B cell (primary cell): ENCODE results near the gene RASSF1. TPM values are rescaled to one million over a fixed set of nuclear protein-coding genes. Genes with fewer than 3 reads are reported as not detected.

ENCODE experiments used
- ATAC-seq: fragments of 200-7000 bp; cut with Tn5 transposase; one replicate; pipeline ENCODE4 v1.10.0; 2021; ENCODE audit warnings: low read depth, mild to moderate bottlenecking, moderate number of reproducible peaks, moderate library complexity
- CTCF ChIA-PET: fragments of 350-600 bp; sonication (Branson Sonifier 250); formaldehyde crosslinking; loops from one replicate; lab custom pipeline; 2021; ENCODE audit warnings: antibody characterized with exemption, inconsistent platforms; lab: Charles Lee
- POLR2A ChIA-PET: fragments of 350-600 bp; sonication (Branson Sonifier 250); formaldehyde crosslinking; loops from one replicate; lab custom pipeline; 2021; ENCODE audit warnings: antibody characterized with exemption; lab: Charles Lee
- DNase-seq: peaks from one replicate; pipeline ENCODE4 v3.0.0; 2013
- H2AFZ ChIP-seq: 2 replicates; pipeline ENCODE4 v1.6.1; 2012; ENCODE audit warnings: mild to moderate bottlenecking, low read depth, low read length; ENCODE audit not compliant: insufficient read depth, poor library complexity, severe bottlenecking
- H3K27ac ChIP-seq, 2 donors: 1 replicate in 1 of 2; 2 replicates in 1 of 2; pipeline ENCODE4 v1.5.1; 2012 to 2013; ENCODE audit warnings: low read length in 2 of 2, mild to moderate bottlenecking in 2 of 2, moderate library complexity in 1 of 2
- H3K27me3 ChIP-seq, 4 experiments: fragments of 200-600 bp in 1 of 4; sonication (generic) in 1 of 4; replicated peaks in 1 of 4; 1 replicate in 2 of 4; 2 replicates in 2 of 4; pipeline versions ENCODE4 v1.6.1 to v1.7.0; 2013 to 2016; ENCODE audit warnings: low read length in 3 of 4, mild to moderate bottlenecking in 2 of 4, mixed read lengths in 1 of 4, moderate library complexity in 1 of 4; ENCODE audit not compliant: insufficient read depth in 4 of 4, control insufficient read depth in 3 of 4; ENCODE audit errors: control extremely low read depth in 1 of 4
- H3K36me3 ChIP-seq, 2 experiments: replicated peaks in 1 of 2; 1 replicate in 1 of 2; 2 replicates in 1 of 2; pipeline versions ENCODE4 v1.6.1 to v1.7.1; 2013; ENCODE audit warnings: low read length in 1 of 2; ENCODE audit not compliant: insufficient read depth in 2 of 2, control insufficient read depth in 1 of 2; ENCODE audit errors: control extremely low read depth in 1 of 2, extremely low read depth in 1 of 2
- H3K4me1 ChIP-seq, 2 donors: fragments of 200-600 bp in 1 of 2; sonication (generic) in 1 of 2; 1 replicate in 1 of 2; 2 replicates in 1 of 2; pipeline versions ENCODE4 v1.5.1 to v1.6.1; 2013 to 2017; ENCODE audit warnings: low read length in 2 of 2; ENCODE audit not compliant: control insufficient read depth in 2 of 2, insufficient read depth in 2 of 2
- H3K4me2 ChIP-seq: replicated peaks from 2 replicates; pipeline ENCODE3; 2012; ENCODE audit warnings: mild to moderate bottlenecking, low read depth, low read length; ENCODE audit not compliant: poor library complexity, severe bottlenecking
- H3K4me3 ChIP-seq, 5 experiments: fragments of 200-600 bp in 1 of 5; sonication (generic) in 1 of 5; 1 replicate in 3 of 5; 2 replicates in 2 of 5; pipeline versions ENCODE4 v1.5.1 to v1.7.0; 2011 to 2016; ENCODE audit warnings: low read length in 4 of 5, mild to moderate bottlenecking in 4 of 5, low read depth in 2 of 5, control low read depth in 1 of 5, moderate library complexity in 1 of 5; ENCODE audit not compliant: insufficient read depth in 1 of 5; ENCODE audit errors: control extremely low read depth in 1 of 5, extremely low read depth in 1 of 5
- H3K79me2 ChIP-seq: fragments of 200-600 bp; sonication (generic); one replicate; pipeline ENCODE4 v1.6.0; 2016; ENCODE audit warnings: low read length; ENCODE audit not compliant: control insufficient read depth, insufficient read depth
- H3K9ac ChIP-seq: fragments of 200-600 bp; sonication (generic); 2 replicates; pipeline ENCODE4 v1.6.1; 2017; ENCODE audit warnings: mild to moderate bottlenecking, low read length, moderate library complexity
- H3K9me3 ChIP-seq, 3 donors: one replicate each; pipeline versions ENCODE4 v1.6.1 to v1.7.1; 2013; ENCODE audit warnings: low read length in 2 of 3; ENCODE audit not compliant: control insufficient read depth in 2 of 3, insufficient read depth in 1 of 3; ENCODE audit errors: control extremely low read depth in 1 of 3
- H4K20me1 ChIP-seq: 2 replicates; pipeline ENCODE4 v1.6.0; 2012; ENCODE audit warnings: mild to moderate bottlenecking, low read length; ENCODE audit not compliant: insufficient read depth, control insufficient read depth, poor library complexity, severe bottlenecking
- H3K27ac Mint-ChIP-seq: one replicate; pipeline ENCODE4 v1.8.0; 2021; ENCODE audit warnings: mixed read lengths
- H3K27me3 Mint-ChIP-seq: one replicate; pipeline ENCODE4 v1.8.0; 2021; ENCODE audit warnings: mixed read lengths
- H3K4me1 Mint-ChIP-seq: one replicate; pipeline ENCODE4 v1.8.0; 2021; ENCODE audit warnings: mixed read lengths
- H3K4me3 Mint-ChIP-seq: one replicate; pipeline ENCODE4 v1.8.0; 2021; ENCODE audit warnings: mixed read lengths
- H3K9me3 Mint-ChIP-seq: one replicate; pipeline ENCODE4 v1.8.0; 2022; ENCODE audit warnings: mixed read lengths; ENCODE audit not compliant: insufficient read depth
- EZH2 ChIP-seq: IDR thresholded peaks from 2 replicates; pipeline ENCODE4 v1.6.1; 2012; ENCODE audit warnings: borderline replicate concordance, low read depth, mild to moderate bottlenecking, moderate library complexity, low read length; ENCODE audit not compliant: insufficient read depth, poor library complexity, severe bottlenecking
- WGBS: methylation state at CpG from one replicate; pipeline ENCODE4 v1.1.5; 2013; ENCODE audit warnings: missing lambda C conversion rate; ENCODE audit not compliant: insufficient coverage; 5-methylcytosine and 5-hydroxymethylcytosine counted together
- intact Hi-C: fragments of 100-400 bp; cut with micrococcal nuclease; formaldehyde crosslinking; loops from one replicate; pipeline ENCODE4 v1.10.0; 2022
- polyA plus RNA-seq: library from polyadenylated mRNA; depleted of rRNA; stranded (reverse); fragments of >200 nt; gene quantifications from 2 replicates; pipeline ENCODE4 v1.2.3, GENCODE V29; 2012
- total RNA-seq, 2 donors: library from RNA; stranded (reverse); fragments of 120-200 nt in 1 of 2; gene quantifications; 1 replicate in 1 of 2; 2 replicates in 1 of 2; pipeline versions ENCODE4 v1.2.3 to v1.2.4, GENCODE V29; 2013 to 2022
- TF ChIP-seq, protein P1 (sequence below): fragments of 200-600 bp; IDR thresholded peaks from one replicate; pipeline ENCODE4 v1.8.0; 2022; ENCODE audit warnings: antibody characterized with exemption, mild to moderate bottlenecking

The RASSF1 gene
- total and polyA plus RNA-seq, 2 donors (not counting 1 experiment from before 2014, with no cell fraction given) = 121 to 223 TPM

DNA sequence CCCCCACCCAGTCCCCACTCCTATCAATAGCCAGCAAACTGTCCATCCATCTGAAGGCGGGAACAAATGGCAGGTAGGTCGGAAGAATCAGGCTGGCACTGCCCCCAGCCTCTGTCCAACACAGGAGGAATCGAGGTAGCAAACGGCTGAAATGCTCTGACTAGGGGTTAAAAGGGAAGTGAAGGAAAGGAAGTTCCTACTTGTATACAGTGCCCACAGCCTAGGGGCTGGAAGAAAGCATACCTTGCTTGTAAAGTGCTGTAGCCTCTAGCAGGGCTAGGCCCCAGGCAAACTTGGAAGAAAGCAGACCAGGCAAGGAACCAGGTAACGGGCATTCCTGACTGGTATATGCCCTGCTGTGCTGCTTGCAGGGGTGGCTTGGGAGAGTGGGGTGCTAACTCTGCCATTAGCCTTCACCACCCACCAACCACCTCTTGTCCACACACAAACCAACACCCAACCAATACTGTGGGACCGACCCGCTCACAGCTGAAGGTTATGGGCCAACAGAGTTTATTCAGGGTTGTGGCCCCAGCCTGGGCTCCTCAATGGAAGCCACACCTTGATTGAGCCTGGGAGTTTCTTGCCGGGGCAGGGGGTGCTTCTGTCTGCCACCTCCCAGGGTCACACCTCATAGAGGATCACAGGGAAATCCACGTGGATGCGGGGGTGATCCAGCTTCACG is 15.0 kb downstream of the RASSF1 start:
- H3K79me2 ChIP-seq = peaks cover 26% of the 10 kb centered on the region
- no peak overlapping the region for H3K27ac Mint-ChIP-seq
- H3K9ac ChIP-seq = no peak overlapping the region
- ChIA-PET POLR2A (interaction anchor here (1.2 to 2.9 kb wide), 2 partner anchors 11 to 12 kb away, joined by 3 to 16 read pairs; no protein-coding TSS in a partner anchor), CTCF (interaction anchor here (1.5 to 3.4 kb wide), 7 partner anchors 10 to 99 kb away, joined by 4 to 28 read pairs (median 11); partner anchors contain the start of genes HYAL3, IFRD2 and NAA80)
- no peak overlapping the region for H2AFZ ChIP-seq
- peaks cover 0 to 3% (median 0%) of the 10 kb centered on the region in 3 donors for H3K9me3 ChIP-seq
- no peak overlapping the region for H3K4me2 ChIP-seq
- no peaks in the 10 kb centered on the region for H3K9me3 Mint-ChIP-seq
- no peak for DNase-seq
- 96% methylated on average over 6 of the region's 11 CpGs for WGBS
- no peak for ATAC-seq
- no peaks in the 10 kb centered on the region for H3K27me3 ChIP-seq
- H3K4me3 Mint-ChIP-seq = peak overlapping the region; percentile 26
- no peak overlapping the region for H3K4me3 ChIP-seq
- peaks cover 0 to 33% of the 10 kb centered on the region in 2 experiments for H3K36me3 ChIP-seq
- H3K27ac ChIP-seq = no peak overlapping the region
- peaks cover 11% of the 10 kb centered on the region for H4K20me1 ChIP-seq
- TF ChIP-seq, protein P1, sequence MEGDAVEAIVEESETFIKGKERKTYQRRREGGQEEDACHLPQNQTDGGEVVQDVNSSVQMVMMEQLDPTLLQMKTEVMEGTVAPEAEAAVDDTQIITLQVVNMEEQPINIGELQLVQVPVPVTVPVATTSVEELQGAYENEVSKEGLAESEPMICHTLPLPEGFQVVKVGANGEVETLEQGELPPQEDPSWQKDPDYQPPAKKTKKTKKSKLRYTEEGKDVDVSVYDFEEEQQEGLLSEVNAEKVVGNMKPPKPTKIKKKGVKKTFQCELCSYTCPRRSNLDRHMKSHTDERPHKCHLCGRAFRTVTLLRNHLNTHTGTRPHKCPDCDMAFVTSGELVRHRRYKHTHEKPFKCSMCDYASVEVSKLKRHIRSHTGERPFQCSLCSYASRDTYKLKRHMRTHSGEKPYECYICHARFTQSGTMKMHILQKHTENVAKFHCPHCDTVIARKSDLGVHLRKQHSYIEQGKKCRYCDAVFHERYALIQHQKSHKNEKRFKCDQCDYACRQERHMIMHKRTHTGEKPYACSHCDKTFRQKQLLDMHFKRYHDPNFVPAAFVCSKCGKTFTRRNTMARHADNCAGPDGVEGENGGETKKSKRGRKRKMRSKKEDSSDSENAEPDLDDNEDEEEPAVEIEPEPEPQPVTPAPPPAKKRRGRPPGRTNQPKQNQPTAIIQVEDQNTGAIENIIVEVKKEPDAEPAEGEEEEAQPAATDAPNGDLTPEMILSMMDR = no peak
- no peak for TF ChIP-seq EZH2
- intact Hi-C loops = no loop called here
- peaks cover 34% of the 10 kb centered on the region for H3K4me1 Mint-ChIP-seq
- no peaks in the 10 kb centered on the region for H3K27me3 Mint-ChIP-seq
- H3K4me1 ChIP-seq = peaks cover 20 to 36% of the 10 kb centered on the region in 2 donors

DNA sequence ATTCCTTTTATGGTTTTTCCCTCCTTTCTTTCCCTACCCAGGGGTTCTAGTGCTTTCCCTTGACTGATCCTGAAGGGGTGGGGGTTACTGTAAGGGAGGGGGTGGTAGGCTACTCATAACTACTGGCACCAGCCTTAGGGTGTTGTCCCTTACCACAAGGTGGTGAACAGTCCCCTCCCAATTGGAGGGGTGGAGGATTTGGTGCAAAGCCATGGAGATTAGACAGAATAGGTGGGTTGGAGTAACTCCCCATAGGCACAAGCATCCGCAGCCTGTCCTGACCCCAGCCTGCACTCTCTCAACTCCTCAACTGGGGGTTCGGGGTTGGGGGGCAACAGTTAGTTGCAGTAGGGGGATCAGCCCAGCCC is 15.5 kb downstream of the RASSF1 start:
- intact Hi-C loops = no loop called here
- ChIA-PET POLR2A (interaction anchor here (2.9 kb wide), 1 partner anchor 12 kb away, joined by 16 read pairs; no protein-coding TSS in a partner anchor), CTCF (interaction anchor here (0.7 to 3.1 kb wide), 11 partner anchors 10 to 99 kb away, joined by 3 to 28 read pairs (median 6); partner anchors contain the start of genes HYAL3, IFRD2 and NAA80)
- H3K4me1 ChIP-seq = peaks cover 25 to 41% of the 10 kb centered on the region in 2 donors
- peaks cover 39% of the 10 kb centered on the region for H3K4me1 Mint-ChIP-seq
- peaks cover 0 to 27% of the 10 kb centered on the region in 2 experiments for H3K36me3 ChIP-seq
- H3K27ac ChIP-seq = no peak overlapping the region
- H3K79me2 ChIP-seq = peaks cover 21% of the 10 kb centered on the region
- H3K27ac Mint-ChIP-seq = no peak overlapping the region
- no peak overlapping the region for H3K9ac ChIP-seq
- peaks cover 11% of the 10 kb centered on the region for H4K20me1 ChIP-seq
- no peaks in the 10 kb centered on the region for H3K9me3 Mint-ChIP-seq
- H3K4me3 Mint-ChIP-seq = peak overlapping the region; percentile 26
- H2AFZ ChIP-seq = no peak overlapping the region
- no peaks in the 10 kb centered on the region for H3K27me3 Mint-ChIP-seq
- TF ChIP-seq EZH2 = no peak
- TF ChIP-seq, protein P1 = no peak
- peaks cover 0 to 3% (median 0%) of the 10 kb centered on the region in 3 donors for H3K9me3 ChIP-seq
- no peaks in the 10 kb centered on the region for H3K27me3 ChIP-seq
- no CpG with 5 or more reads among the region's 2 CpGs for WGBS
- no peak overlapping the region for H3K4me2 ChIP-seq
- no peak overlapping the region for H3K4me3 ChIP-seq
- no peak for ATAC-seq
- no peak for DNase-seq
